HCT116 (cell line): ENCODE data around the gene SNPH. TPM values are rescaled to one million over a fixed set of nuclear protein-coding genes. Genes with fewer than 3 reads are reported as not detected.

Experiments used
- ATAC-seq: fragments of 200-7000 bp; cut with Tn5 transposase; 2 replicates; pipeline ENCODE4 v1.9.1; 2020; ENCODE audit warnings: mild to moderate bottlenecking, moderate library complexity
- BruUV-seq: library from RNA; stranded (reverse); fragments of 400-500 nt; replicated peaks from 2 replicates; lab custom pipeline; 2021; lab: Mats Ljungman, UMichigan
- CTCF ChIA-PET: fragments of 300-600 bp; sonication (Branson Sonifier 250); formaldehyde crosslinking; loops from one replicate; lab custom pipeline; 2021; ENCODE audit warnings: antibody characterized with exemption; lab: Charles Lee
- POLR2A ChIA-PET: fragments of 300-600, 350-600 bp; sonication (Branson Sonifier 250); formaldehyde crosslinking; loops from one replicate; lab custom pipeline; 2021; ENCODE audit warnings: antibody characterized with exemption; lab: Charles Lee
- RAD21 ChIA-PET, 2 experiments: fragments of 300-600 bp; sonication (Branson Sonifier 250); formaldehyde crosslinking; loops; one replicate each; lab custom pipeline; 2023; ENCODE audit warnings: low total read pairs in 2 of 2; ENCODE audit not compliant: uncharacterized antibody in 2 of 2, unreplicated experiment in 2 of 2, low non-redundant PET in 1 of 2; lab: Charles Lee
- DNase-seq: peaks from one replicate; pipeline ENCODE4 v3.0.0-alpha.2; 2010; ENCODE audit warnings: low read depth, low spot score
- H2AFZ ChIP-seq: fragments of 200-600 bp; shearing (Covaris generic), sonication (generic); 2 replicates; pipeline ENCODE4 v1.6.1; 2017; ENCODE audit warnings: low read depth, mixed run types, mixed read lengths, antibody characterized with exemption, low read length; ENCODE audit not compliant: poor library complexity, severe bottlenecking
- H3K27ac ChIP-seq: 2 replicates; pipeline ENCODE4 v1.5.1; 2012; ENCODE audit warnings: low read depth, low read length
- H3K27me3 ChIP-seq: fragments of 200-600 bp; sonication (generic); 2 replicates; pipeline ENCODE4 v1.6.1; 2016; ENCODE audit warnings: mixed run types, low read length, mixed read lengths; ENCODE audit not compliant: insufficient read depth
- H3K36me3 ChIP-seq, 2 experiments: fragments of 200-500 bp in 1 of 2; fragments of 200-600 bp in 1 of 2; sonication (Bioruptor generic) in 1 of 2; sonication (generic) in 1 of 2; 2 replicates each; pipeline versions ENCODE4 v1.5.1 to v1.6.1; 2014 to 2016; ENCODE audit warnings: low read length in 2 of 2, inconsistent platforms in 1 of 2, mixed read lengths in 1 of 2, mixed run types in 1 of 2; ENCODE audit not compliant: insufficient read depth in 2 of 2, control insufficient read depth in 1 of 2
- H3K4me1 ChIP-seq, 2 experiments: fragments of 200-600 bp in 1 of 2; sonication (generic) in 1 of 2; 2 replicates each; pipeline versions ENCODE4 v1.5.1 to v1.6.1; 2012 to 2017; ENCODE audit warnings: low read length in 2 of 2, inconsistent platforms in 1 of 2, mild to moderate bottlenecking in 1 of 2, mixed read lengths in 1 of 2, mixed run types in 1 of 2, moderate library complexity in 1 of 2; ENCODE audit not compliant: insufficient read depth in 2 of 2, control insufficient read depth in 1 of 2
- H3K4me2 ChIP-seq: fragments of 200-600 bp; sonication (generic); 2 replicates; pipeline ENCODE4 v1.6.1; 2017; ENCODE audit warnings: mixed run types, low read length, mixed read lengths
- H3K4me3 ChIP-seq, 2 experiments: fragments of 200-600 bp in 1 of 2; sonication (generic) in 1 of 2; replicated peaks in 1 of 2; 2 replicates each; pipeline ENCODE4 v1.5.1; 2011 to 2016; ENCODE audit warnings: low read length in 2 of 2, control low read depth in 1 of 2, low read depth in 1 of 2, mild to moderate bottlenecking in 1 of 2, mixed read lengths in 1 of 2, mixed run types in 1 of 2
- H3K79me2 ChIP-seq: fragments of 200-600 bp; sonication (generic); 2 replicates; pipeline ENCODE4 v1.6.1; 2017; ENCODE audit warnings: mild to moderate bottlenecking, mixed run types, low read length, moderate library complexity, mixed read lengths; ENCODE audit not compliant: insufficient read depth
- H3K9ac ChIP-seq: fragments of 200-600 bp; sonication (generic); 2 replicates; pipeline ENCODE4 v1.6.1; 2016; ENCODE audit warnings: low read length, mixed read lengths
- H3K9me2 ChIP-seq: fragments of 200-600 bp; sonication (generic), shearing (Covaris generic); 2 replicates; pipeline ENCODE4 v1.6.1; 2017; ENCODE audit warnings: mixed run types, mild to moderate bottlenecking, moderate library complexity; ENCODE audit not compliant: insufficient read depth
- H3K9me3 ChIP-seq, 2 experiments: fragments of 200-500 bp in 1 of 2; fragments of 200-600 bp in 1 of 2; sonication (Bioruptor generic) in 1 of 2; sonication (generic) in 1 of 2; 2 replicates each; pipeline ENCODE4 v1.6.1; 2014 to 2017; ENCODE audit warnings: low read length in 2 of 2, mixed read lengths in 2 of 2, inconsistent platforms in 1 of 2, low read depth in 1 of 2, mild to moderate bottlenecking in 1 of 2, mixed run types in 1 of 2, moderate library complexity in 1 of 2; ENCODE audit not compliant: control insufficient read depth in 1 of 2, insufficient read depth in 1 of 2
- H4K20me1 ChIP-seq: fragments of 200-600 bp; sonication (generic), shearing (Covaris generic); 2 replicates; pipeline ENCODE4 v1.6.1; 2017; ENCODE audit warnings: mixed run types, mild to moderate bottlenecking, moderate library complexity; ENCODE audit not compliant: insufficient read depth
- CBX3 ChIP-seq: IDR thresholded peaks from 2 replicates; pipeline ENCODE4 v1.6.1; 2012; ENCODE audit warnings: low read depth
- CEBPB ChIP-seq: IDR thresholded peaks from 2 replicates; pipeline ENCODE4 v1.6.1; 2012; ENCODE audit warnings: low read depth
- ELF1 ChIP-seq: IDR thresholded peaks from 2 replicates; pipeline ENCODE4 v1.6.1; 2012; ENCODE audit warnings: low read depth, borderline replicate concordance
- EZH2 ChIP-seq: fragments of 200-600 bp; sonication (generic); IDR thresholded peaks from 2 replicates; pipeline ENCODE4 v1.6.1; 2017; ENCODE audit warnings: antibody characterized with exemption, mixed run types
- EZH2phosphoT487 ChIP-seq: fragments of 200-600 bp; IDR thresholded peaks from 2 replicates; pipeline ENCODE4 v1.6.1; 2018; ENCODE audit warnings: antibody characterized with exemption, borderline replicate concordance
- JUND ChIP-seq: IDR thresholded peaks from 2 replicates; pipeline ENCODE4 v1.6.1; 2012
- MAX ChIP-seq: IDR thresholded peaks from 2 replicates; pipeline ENCODE4 v1.6.1; 2012
- SIN3A ChIP-seq: IDR thresholded peaks from 2 replicates; pipeline ENCODE4 v1.6.1; 2012; ENCODE audit warnings: low read depth
- TCF7L2 ChIP-seq: IDR thresholded peaks from 2 replicates; pipeline ENCODE4 v1.7.0; 2011; ENCODE audit warnings: borderline replicate concordance, inconsistent platforms; ENCODE audit not compliant: insufficient read depth, insufficient read length; ENCODE audit errors: extremely low read depth
- ZFX ChIP-seq: fragments of 450-650 bp; IDR thresholded peaks from 2 replicates; pipeline ENCODE4 v1.6.1; 2017
- intact Hi-C: fragments of 100-400 bp; cut with micrococcal nuclease; formaldehyde crosslinking; loops from 2 replicates; pipeline ENCODE4 v1.10.0; 2022
- total RNA-seq: library from RNA; stranded (reverse); gene quantifications from one replicate; pipeline ENCODE4 v1.2.1, GENCODE V29; 2021; ENCODE audit not compliant: unreplicated experiment

The SNPH gene
- total RNA-seq, 1 experiment from 2014 or later, result 3.2 TPM

GRCh38 chr20:1240549-1240948 is 25.5 kb upstream of the SNPH start:
- H3K27me3 ChIP-seq, result no peaks in the 10 kb centered on the region
- intact Hi-C loops, result no loop called here
- H3K4me2 ChIP-seq, result no peak overlapping the region
- TF ChIP-seq ELF1 (no peak), EZH2phosphoT487 (no peak), EZH2 (no peak), CBX3 (no peak), SIN3A (no peak), TCF7L2 (no peak), MAX (no peak), CEBPB (no peak)
- no peaks in the 10 kb centered on the region for H3K9me3 ChIP-seq
- BruUV-seq, result no TSS peak
- H3K9me2 ChIP-seq, result no peaks in the 10 kb centered on the region
- no peak for DNase-seq
- no peaks in the 10 kb centered on the region for H4K20me1 ChIP-seq
- RAD21 ChIA-PET, result no interaction called here
- H3K79me2 ChIP-seq, result no peaks in the 10 kb centered on the region
- H3K4me1 ChIP-seq, result no peaks in the 10 kb centered on the region
- no peak overlapping the region for H3K9ac ChIP-seq
- H3K36me3 ChIP-seq, result no peaks in the 10 kb centered on the region
- POLR2A ChIA-PET, result no interaction called here
- H2AFZ ChIP-seq, result no peak overlapping the region
- ATAC-seq, result no peak
- H3K27ac ChIP-seq, result no peak overlapping the region
- CTCF ChIA-PET, result no interaction called here
- no peak overlapping the region for H3K4me3 ChIP-seq

GRCh38 chr20:1241456-1241855 is 24.6 kb upstream of the SNPH start:
- no peaks in the 10 kb centered on the region for H3K9me3 ChIP-seq
- intact Hi-C loops, result no loop called here
- H3K79me2 ChIP-seq, result no peaks in the 10 kb centered on the region
- no peak overlapping the region for H3K4me2 ChIP-seq
- no TSS peak for BruUV-seq
- H3K36me3 ChIP-seq, result no peaks in the 10 kb centered on the region
- TF ChIP-seq TCF7L2 (no peak), CBX3 (no peak), JUND (no peak), EZH2phosphoT487 (no peak), ZFX (no peak)
- no peak overlapping the region for H3K9ac ChIP-seq
- ChIA-PET CTCF (no interaction called here), RAD21 (no interaction called here), POLR2A (no interaction called here)
- DNase-seq, result no peak
- H4K20me1 ChIP-seq, result no peaks in the 10 kb centered on the region
- H3K4me1 ChIP-seq, result no peaks in the 10 kb centered on the region
- no peak for ATAC-seq
- no peak overlapping the region for H3K27ac ChIP-seq
- no peaks in the 10 kb centered on the region for H3K27me3 ChIP-seq
- no peaks in the 10 kb centered on the region for H3K9me2 ChIP-seq
- no peak overlapping the region for H2AFZ ChIP-seq
- H3K4me3 ChIP-seq, result no peak overlapping the region
